Activated CD4-positive, alpha-beta memory T cell treated with anti-CD3 and anti-CD28 coated beads for 36 hours (primary cell): ENCODE measurements around the gene MAEA. TPM values are rescaled to one million over a fixed set of nuclear protein-coding genes. Genes with fewer than 3 reads are reported as not detected.
A peak's percentile ranks its signal among the peaks of the same experiment; 100 is the strongest.
"Not testable (repeated sequence)": the region's sequence is repeated elsewhere in the genome, so short reads cannot be mapped to it uniquely, and the experiment has no call there.

ENCODE experiments used
- CTCF ChIA-PET: fragments of 350-600 bp; sonication (Branson Sonifier 250); formaldehyde crosslinking; loops from one replicate; lab custom pipeline; 2021; ENCODE audit warnings: antibody characterized with exemption, inconsistent platforms; lab: Charles Lee
- POLR2A ChIA-PET: fragments of 350-600 bp; sonication (Branson Sonifier 250); formaldehyde crosslinking; loops from one replicate; lab custom pipeline; 2021; ENCODE audit warnings: antibody characterized with exemption; lab: Charles Lee
- DNase-seq: peaks from one replicate; pipeline ENCODE4 v3.0.0-alpha.2; 2020
- H3K27ac Mint-ChIP-seq: one replicate; pipeline ENCODE4 v1.8.0; 2021; ENCODE audit warnings: mixed read lengths
- H3K27me3 Mint-ChIP-seq: one replicate; pipeline ENCODE4 v1.8.0; 2021; ENCODE audit warnings: mixed read lengths
- H3K36me3 Mint-ChIP-seq: one replicate; pipeline ENCODE4 v1.8.0; 2021; ENCODE audit warnings: mixed read lengths
- H3K4me1 Mint-ChIP-seq: one replicate; pipeline ENCODE4 v1.8.0; 2021; ENCODE audit warnings: low read depth, mixed read lengths
- H3K4me3 Mint-ChIP-seq: one replicate; pipeline ENCODE4 v1.8.0; 2021; ENCODE audit warnings: mild to moderate bottlenecking, mixed read lengths
- H3K9me3 Mint-ChIP-seq: one replicate; pipeline ENCODE4 v1.8.0; 2021; ENCODE audit warnings: mixed read lengths
- intact Hi-C: fragments of 100-400 bp; cut with micrococcal nuclease; formaldehyde crosslinking; loops from one replicate; pipeline ENCODE4 v1.15.1; 2023
- total RNA-seq, 2 experiments: library from RNA; stranded (reverse); gene quantifications; one replicate each; pipeline ENCODE4 v1.2.3, GENCODE V29; 2021

Gene MAEA
- total RNA-seq, 2 experiments from 2014 or later: 47.3 to 50.3 TPM

DNA sequence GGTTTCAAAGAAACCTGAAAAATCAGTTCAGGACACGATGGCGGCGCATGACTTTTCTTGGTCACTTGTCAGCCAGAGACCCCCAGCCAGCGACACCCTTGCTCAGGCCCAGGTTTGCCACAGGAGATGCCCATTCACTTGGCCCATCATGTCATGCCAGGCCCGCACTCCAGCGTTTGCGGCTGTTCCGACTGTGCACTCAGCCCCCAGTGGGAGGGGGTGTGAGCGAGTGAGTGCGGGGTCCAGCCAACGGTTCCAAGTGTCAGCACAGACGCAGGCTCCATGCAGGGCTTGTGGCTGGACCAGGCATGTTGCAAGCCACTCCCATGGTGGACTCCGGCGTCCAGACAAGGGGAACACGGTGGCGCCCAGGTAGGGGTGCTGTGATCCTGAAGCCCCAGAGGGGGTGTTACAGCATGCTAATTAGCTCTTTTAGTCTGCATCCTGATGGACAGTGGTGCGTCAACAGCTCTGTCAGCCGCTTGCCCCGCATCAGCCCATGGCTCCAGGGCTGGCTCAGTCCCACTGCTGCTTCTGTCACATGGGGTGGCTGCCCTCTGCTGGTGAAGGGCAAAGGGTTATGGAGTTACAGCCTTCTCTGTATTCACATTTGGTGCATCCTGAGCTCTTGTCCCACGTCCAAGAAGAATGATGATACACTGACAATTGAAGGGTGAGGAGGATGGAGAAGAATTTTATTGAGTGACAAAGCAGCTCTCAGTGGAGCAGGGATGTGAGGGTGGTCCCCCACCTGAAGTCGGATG lies 3.7 kb upstream of the MAEA start:
- Mint-ChIP-seq H3K36me3 (no peaks in the 10 kb centered on the region), H3K4me3 (no peak overlapping the region), H3K27me3 (no peaks in the 10 kb centered on the region), H3K4me1 (peaks cover 8% of the 10 kb centered on the region), H3K27ac (no peak overlapping the region), H3K9me3 (peaks cover 4% of the 10 kb centered on the region)
- POLR2A ChIA-PET: no interaction called here
- CTCF ChIA-PET: interaction anchor here (0.6 to 3.3 kb wide), 20 partner anchors 8 to 471 kb away, joined by 3 to 28 read pairs (median 4); no protein-coding TSS in a partner anchor
- intact Hi-C loops: loop anchor here (5.0 kb wide), 2 partner anchors 154 to 274 kb away; partner anchors contain the start of gene FGFRL1
- DNase-seq: peak; percentile 72

DNA sequence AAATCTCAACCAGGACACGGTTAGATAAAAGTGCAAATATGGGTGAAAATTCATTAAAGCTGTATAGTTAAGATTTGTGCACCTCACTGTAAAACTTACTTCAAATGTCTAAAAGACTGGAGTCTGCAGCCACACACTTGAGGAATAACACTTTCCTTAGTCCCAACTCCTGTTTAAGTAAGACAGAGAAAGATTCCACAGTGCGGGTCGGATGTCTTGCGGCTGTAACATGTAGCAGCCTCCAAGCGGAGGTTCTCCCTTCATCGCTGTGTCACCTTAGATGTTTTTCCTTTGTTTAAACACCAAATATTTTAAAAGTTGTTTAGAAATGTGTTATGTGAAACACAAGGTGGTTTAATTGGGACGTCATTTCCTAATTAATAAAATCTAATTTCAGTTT lies 905 bp upstream of the MAEA start:
- CTCF ChIA-PET: interaction anchor here (0.9 to 2.3 kb wide), 9 partner anchors 17 to 158 kb away, joined by 3 to 10 read pairs (median 6); partner anchors contain the start of gene UVSSA
- H3K9me3 Mint-ChIP-seq: peaks cover 4% of the 10 kb centered on the region
- H3K27ac Mint-ChIP-seq: peak overlapping the region; percentile 87
- POLR2A ChIA-PET: interaction anchor here (0.6 to 3.8 kb wide), 8 partner anchors 12 to 58 kb away, joined by 3 to 25 read pairs (median 4); partner anchors contain the start of genes CTBP1 and UVSSA
- intact Hi-C loops: loop anchor here (1.0 to 5.0 kb wide), 6 partner anchors 16 to 276 kb away; partner anchors contain the start of genes CTBP1, FGFRL1 and UVSSA
- peak overlapping the region; percentile 96 for H3K4me3 Mint-ChIP-seq
- H3K4me1 Mint-ChIP-seq: peaks cover 30% of the 10 kb centered on the region
- peaks cover 3% of the 10 kb centered on the region for H3K36me3 Mint-ChIP-seq
- no peak for DNase-seq
- no peaks in the 10 kb centered on the region for H3K27me3 Mint-ChIP-seq

DNA sequence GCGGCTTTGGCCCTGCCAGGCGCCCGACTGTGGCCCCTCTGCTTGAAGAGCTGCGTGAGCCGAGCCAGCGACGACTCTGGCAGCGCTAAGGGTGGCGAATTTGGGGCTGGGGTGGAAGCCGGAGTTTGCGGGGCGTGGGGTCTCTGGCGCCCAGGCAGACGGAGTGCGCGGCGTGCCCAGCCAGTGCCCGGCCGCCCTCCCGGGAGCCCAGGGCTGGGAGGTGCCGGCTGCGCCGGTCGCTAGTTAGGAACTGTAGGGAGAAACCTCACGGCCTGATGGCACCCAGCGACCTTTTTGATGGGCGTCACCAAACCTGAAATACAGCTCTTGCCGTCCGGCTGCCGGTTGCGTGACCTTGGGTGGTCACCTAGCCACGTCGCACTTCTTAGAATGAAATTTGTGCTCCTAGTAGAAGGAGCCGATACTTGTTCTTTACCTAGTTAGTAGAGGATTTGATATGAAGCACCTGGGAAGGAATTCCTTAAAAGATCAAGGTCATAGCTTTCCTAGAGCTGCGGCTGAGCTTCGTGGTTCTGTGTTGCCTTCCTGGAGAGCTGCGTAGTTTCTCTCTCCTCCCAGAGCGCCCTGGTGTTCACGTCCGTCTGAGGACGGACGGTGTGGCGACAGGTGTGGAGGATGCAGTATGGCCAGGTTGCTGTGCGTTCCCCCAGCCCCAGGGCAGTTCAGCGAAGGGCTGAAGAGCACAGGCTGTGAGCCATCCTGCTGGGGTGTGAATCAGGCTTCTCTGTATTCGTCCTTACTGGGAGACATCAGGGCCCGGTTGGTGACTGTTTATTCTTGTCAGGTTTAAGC lies 680 bp downstream of the MAEA start:
- H3K27ac Mint-ChIP-seq: peak overlapping the region; percentile 80
- H3K27me3 Mint-ChIP-seq: no peaks in the 10 kb centered on the region
- H3K4me3 Mint-ChIP-seq: peak overlapping the region; percentile 96
- DNase-seq: peak; percentile 43
- ChIA-PET POLR2A (interaction anchor here (1.1 to 3.8 kb wide), 8 partner anchors 10 to 358 kb away, joined by 3 to 25 read pairs (median 6); partner anchors contain the start of genes CTBP1, TMEM175 and UVSSA), CTCF (interaction anchor here (0.8 to 2.3 kb wide), 6 partner anchors 8 to 123 kb away, joined by 3 to 10 read pairs (median 6); partner anchors contain the start of gene UVSSA)
- peaks cover 4% of the 10 kb centered on the region for H3K9me3 Mint-ChIP-seq
- H3K36me3 Mint-ChIP-seq: peaks cover 3% of the 10 kb centered on the region
- intact Hi-C loops: no loop called here
- peaks cover 38% of the 10 kb centered on the region for H3K4me1 Mint-ChIP-seq

DNA sequence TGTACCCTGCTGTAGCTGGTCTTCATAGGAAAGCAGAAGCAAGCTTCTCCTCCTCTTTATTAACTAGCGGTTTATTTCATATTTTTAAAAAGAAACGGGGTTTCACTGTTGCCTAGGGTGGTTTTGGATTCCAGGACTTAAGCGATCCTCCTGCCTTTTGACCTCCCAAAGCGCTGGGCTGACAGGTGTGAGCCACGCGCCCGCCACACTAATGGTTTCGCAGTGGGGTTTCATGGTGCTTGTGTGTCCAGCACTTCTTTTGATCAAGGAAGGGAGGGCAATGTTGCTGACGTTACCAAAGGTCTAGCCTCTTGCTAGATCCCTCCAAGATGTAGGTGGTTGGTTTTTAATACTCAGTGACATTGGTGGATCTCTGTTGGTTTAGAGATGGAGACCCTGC lies 1.4 kb downstream of the MAEA start:
- H3K4me1 Mint-ChIP-seq: peaks cover 39% of the 10 kb centered on the region
- H3K27ac Mint-ChIP-seq: peak overlapping the region; percentile 80
- H3K9me3 Mint-ChIP-seq: peaks cover 4% of the 10 kb centered on the region
- H3K4me3 Mint-ChIP-seq: peak overlapping the region; percentile 96
- H3K27me3 Mint-ChIP-seq: no peaks in the 10 kb centered on the region
- peaks cover 3% of the 10 kb centered on the region for H3K36me3 Mint-ChIP-seq
- ChIA-PET POLR2A (interaction anchor here (1.0 to 3.8 kb wide), 6 partner anchors 10 to 358 kb away, joined by 3 to 25 read pairs (median 6); partner anchors contain the start of genes CTBP1, TMEM175 and UVSSA), CTCF (interaction anchor here (0.7 to 2.3 kb wide), 6 partner anchors 8 to 65 kb away, joined by 3 to 10 read pairs (median 4); no protein-coding TSS in a partner anchor)
- DNase-seq: no peak
- intact Hi-C loops: no loop called here

GRCh38 chr4:1291996-1292702 lies 2.5 kb downstream of the MAEA start:
- no peak for DNase-seq
- intact Hi-C loops: no loop called here
- Mint-ChIP-seq H3K36me3 (peaks cover 3% of the 10 kb centered on the region), H3K4me1 (peaks cover 45% of the 10 kb centered on the region), H3K9me3 (no peaks in the 10 kb centered on the region), H3K27me3 (no peaks in the 10 kb centered on the region), H3K27ac (peak overlapping the region; percentile 47), H3K4me3 (peak overlapping the region; percentile 96)
- POLR2A ChIA-PET: interaction anchor here (1.0 to 3.8 kb wide), 3 partner anchors 9 to 360 kb away, joined by 3 to 25 read pairs (median 3); partner anchors contain the start of genes TMEM175 and UVSSA
- CTCF ChIA-PET: interaction anchor here (0.7 to 1.1 kb wide), 2 partner anchors 23 to 64 kb away, joined by 3 to 4 read pairs; no protein-coding TSS in a partner anchor

DNA sequence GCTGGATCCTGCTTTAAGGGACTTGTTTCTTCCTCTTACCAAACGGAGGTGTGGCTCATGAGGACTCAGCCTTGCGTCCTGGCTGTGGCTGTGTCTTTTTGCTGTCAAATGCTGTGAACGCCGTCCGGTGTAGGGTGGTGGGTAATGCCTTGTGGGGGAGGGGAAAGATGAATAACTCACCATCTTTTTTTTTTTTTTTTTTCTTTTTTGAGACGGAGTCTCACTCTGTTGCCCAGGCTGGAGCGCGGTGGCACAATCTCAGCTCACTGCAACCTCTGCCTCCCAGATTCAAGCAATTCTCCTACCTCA lies 3.0 kb downstream of the MAEA start:
- Mint-ChIP-seq H3K27ac (peak overlapping the region; percentile 47), H3K4me1 (peaks cover 45% of the 10 kb centered on the region)
- DNase-seq: peak; percentile 50
- intact Hi-C loops, H3K36me3 Mint-ChIP-seq, H3K4me3 Mint-ChIP-seq, CTCF ChIA-PET, POLR2A ChIA-PET, H3K9me3 Mint-ChIP-seq, H3K27me3 Mint-ChIP-seq: not testable (repeated sequence)

DNA sequence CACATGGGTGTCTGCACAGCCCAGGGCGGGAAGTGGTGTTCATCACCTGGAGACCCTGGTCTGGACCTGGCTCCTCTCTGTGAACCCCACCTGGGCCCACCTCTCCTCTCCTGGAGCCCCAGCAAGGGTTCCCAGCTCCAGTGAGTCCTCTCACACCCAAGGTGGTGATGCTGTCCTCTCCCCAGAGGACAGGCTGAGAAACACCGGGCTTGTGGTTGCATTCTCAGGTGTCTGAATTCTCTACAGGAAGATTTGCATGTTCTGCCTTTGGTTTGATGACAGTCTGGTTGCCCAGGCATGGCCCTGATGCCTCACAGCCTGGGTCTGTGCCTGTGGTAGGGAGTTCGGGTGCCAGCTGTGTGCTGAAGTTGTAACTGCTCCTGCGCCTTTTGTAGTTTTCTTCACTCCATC lies 3.8 kb downstream of the MAEA start:
- Mint-ChIP-seq H3K4me3 (no peak overlapping the region), H3K4me1 (peaks cover 48% of the 10 kb centered on the region)
- DNase-seq: no peak

GRCh38 chr4:1293991-1294390 lies 4.3 kb downstream of the MAEA start:
- Mint-ChIP-seq H3K27ac (no peak overlapping the region), H3K4me1 (peaks cover 45% of the 10 kb centered on the region), H3K27me3 (no peaks in the 10 kb centered on the region), H3K36me3 (peaks cover 5% of the 10 kb centered on the region), H3K4me3 (no peak overlapping the region), H3K9me3 (no peaks in the 10 kb centered on the region)
- intact Hi-C loops: no loop called here
- ChIA-PET CTCF (no interaction called here), POLR2A (no interaction called here)
- DNase-seq: no peak

More for the DNA sequence above, 3.8 kb downstream of the MAEA start:
- POLR2A ChIA-PET: no interaction called here
- intact Hi-C loops: no loop called here
- CTCF ChIA-PET: no interaction called here
- Mint-ChIP-seq H3K36me3 (peaks cover 5% of the 10 kb centered on the region), H3K9me3 (no peaks in the 10 kb centered on the region), H3K27ac (no peak overlapping the region), H3K27me3 (no peaks in the 10 kb centered on the region)

DNA sequence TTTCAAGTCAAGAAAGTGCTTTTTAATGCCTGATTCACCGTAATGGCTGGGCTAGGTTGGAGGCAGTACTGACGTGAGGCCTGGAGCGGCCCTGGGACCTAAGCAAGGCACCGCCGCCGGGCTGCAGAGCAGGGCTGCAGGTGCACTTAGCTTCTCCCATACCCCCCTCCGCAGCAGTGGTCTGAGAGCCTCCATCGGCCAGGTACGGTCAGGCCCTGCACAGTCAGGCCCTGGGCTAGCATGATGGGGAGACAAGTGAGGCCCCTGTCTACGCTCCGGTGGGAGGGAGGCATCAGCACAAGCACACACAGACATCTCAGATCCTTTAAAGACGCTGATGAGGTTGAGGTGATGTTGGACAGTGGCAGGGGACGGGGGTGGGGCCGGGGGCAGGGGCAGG lies 4.7 kb downstream of the MAEA start:
- ChIA-PET CTCF (no interaction called here), POLR2A (no interaction called here)
- Mint-ChIP-seq H3K9me3 (no peaks in the 10 kb centered on the region), H3K4me1 (peaks cover 50% of the 10 kb centered on the region), H3K27ac (no peak overlapping the region), H3K27me3 (no peaks in the 10 kb centered on the region), H3K4me3 (no peak overlapping the region), H3K36me3 (peaks cover 5% of the 10 kb centered on the region)
- DNase-seq: no peak
- intact Hi-C loops: no loop called here

GRCh38 chr4:1294891-1295290 lies 5.2 kb downstream of the MAEA start:
- Mint-ChIP-seq H3K9me3 (no peaks in the 10 kb centered on the region), H3K4me1 (peaks cover 54% of the 10 kb centered on the region), H3K27ac (peak overlapping the region; percentile 18), H3K4me3 (no peak overlapping the region), H3K27me3 (no peaks in the 10 kb centered on the region), H3K36me3 (peaks cover 8% of the 10 kb centered on the region)
- intact Hi-C loops: no loop called here
- no peak for DNase-seq
- ChIA-PET CTCF (no interaction called here), POLR2A (no interaction called here)

DNA sequence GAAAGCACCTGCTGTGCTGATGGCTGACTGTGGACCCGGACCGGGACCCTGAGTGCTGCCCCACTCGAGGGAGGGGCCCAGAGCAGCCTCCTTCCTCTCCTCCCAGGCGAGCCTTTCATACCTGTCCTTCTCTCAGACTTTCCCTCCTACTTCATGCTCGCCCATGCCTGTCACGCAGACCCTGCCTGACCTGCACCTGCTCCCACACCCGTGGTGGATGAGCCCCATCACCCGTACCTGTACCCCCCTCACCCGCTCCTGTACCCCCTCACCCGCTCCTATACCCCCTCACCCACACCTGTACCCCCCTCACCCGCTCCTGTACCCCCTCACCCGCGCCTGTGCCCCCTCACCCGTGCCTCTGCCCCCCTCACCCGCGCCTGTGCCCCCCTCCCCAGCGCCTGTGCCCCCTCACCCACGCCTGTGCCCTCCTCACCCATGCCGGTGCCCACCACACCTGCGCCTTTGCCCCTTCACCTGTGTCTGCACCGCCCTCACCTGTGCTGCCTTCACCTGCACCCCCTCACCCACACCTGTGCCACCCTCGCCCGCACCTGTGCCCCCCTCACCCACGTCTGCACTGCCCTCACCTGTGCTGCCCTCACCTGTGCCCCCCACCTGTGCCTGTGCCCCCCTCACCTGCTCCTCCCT lies 5.8 kb downstream of the MAEA start:
- Mint-ChIP-seq H3K27ac (no peak overlapping the region), H3K36me3 (peaks cover 9% of the 10 kb centered on the region), H3K4me3 (no peak overlapping the region), H3K4me1 (peaks cover 61% of the 10 kb centered on the region), H3K27me3 (no peaks in the 10 kb centered on the region), H3K9me3 (no peaks in the 10 kb centered on the region)
- no peak for DNase-seq
- POLR2A ChIA-PET: no interaction called here
- intact Hi-C loops: no loop called here
- CTCF ChIA-PET: no interaction called here
